Measurements from ENCODE around the gene AGO1.
A peak's percentile ranks its signal among the peaks of the same experiment; 100 is the strongest.
"Not testable (repeated sequence)": the region's sequence is repeated elsewhere in the genome, so short reads cannot be mapped to it uniquely, and the experiment has no call there.

AGO1 gene

DNA sequence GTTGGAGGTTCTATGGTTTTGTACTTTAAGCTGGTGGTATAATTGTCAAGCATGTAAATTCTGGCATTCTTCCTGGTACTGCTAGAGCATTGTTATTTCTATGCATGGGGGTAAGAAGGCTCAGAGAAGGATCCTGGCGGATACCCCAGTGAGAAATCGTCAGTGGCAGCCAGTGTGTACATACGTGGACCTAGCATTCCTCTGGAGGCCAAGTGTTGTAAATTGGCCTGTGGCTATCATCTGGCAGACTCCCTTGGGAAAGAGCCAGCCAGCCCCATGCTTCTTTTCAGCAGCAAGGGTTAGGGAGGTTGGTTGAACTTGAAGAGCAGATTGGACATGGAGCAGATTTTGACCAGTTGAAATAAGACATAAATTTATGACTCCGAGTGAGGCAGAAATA lies 42.7 kb downstream of the AGO1 start:
- DNase-seq = peak; percentile 29

DNA sequence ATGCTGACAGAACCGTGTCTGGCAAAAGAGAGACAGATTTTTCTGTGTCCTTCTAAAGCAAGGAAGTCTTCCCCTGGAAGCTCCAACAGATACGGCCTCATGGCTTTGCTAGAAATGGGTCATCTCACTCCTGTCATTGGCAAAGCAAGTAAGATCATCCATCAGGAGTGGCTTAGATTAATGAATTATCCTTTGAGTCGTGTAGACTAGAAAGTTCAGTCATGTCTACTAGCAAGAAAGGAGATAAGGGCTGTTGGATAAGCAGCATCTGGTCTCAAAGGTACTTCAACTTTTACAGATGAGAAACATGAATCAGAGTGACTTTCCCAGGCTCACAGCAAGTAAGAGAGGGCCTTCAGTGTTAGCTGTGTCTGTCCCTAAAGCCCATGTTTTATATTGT lies 44.5 kb downstream of the AGO1 start:
- DNase-seq = no peak

DNA sequence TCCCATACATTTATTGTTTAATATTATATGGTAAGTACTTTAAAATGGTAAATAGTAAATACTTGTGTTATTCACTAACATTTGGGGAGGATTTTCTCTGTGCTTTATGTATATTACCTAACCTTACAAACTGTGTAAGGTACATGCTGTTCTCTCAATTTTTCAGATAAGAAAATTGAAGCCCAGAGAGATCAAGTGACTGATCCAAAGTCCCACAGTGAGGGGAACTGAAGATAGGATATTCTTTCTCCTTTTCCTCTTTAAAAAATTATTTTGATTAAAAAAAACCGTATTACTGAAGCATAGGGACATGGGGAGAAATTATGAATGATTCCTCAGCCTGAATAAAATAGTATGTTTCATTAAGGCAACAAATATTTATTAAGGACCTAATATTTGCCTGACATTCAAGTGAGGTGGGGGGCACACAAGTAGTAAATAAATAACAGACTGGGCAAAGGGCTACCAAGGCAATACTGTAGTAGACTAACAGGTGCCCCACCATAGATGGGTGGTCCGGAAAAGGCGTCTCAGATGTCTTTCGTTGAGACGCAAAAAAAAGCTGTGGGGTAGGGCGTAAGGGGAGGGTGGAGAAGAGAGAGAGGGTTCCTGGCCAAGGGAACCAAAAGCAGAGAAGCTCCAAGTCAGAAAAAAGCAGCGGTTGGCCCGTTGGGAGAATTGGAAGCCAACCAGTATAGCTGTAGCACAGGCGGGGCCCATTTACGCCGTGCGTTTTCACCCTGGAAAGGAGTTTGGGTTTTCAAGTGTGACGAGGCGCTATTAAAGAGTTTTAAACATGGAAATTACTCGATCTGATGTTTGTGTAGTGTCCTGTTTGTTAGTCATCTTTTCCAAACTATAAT lies 47.0 kb downstream of the AGO1 start:
- peak; percentile 27 for DNase-seq

DNA sequence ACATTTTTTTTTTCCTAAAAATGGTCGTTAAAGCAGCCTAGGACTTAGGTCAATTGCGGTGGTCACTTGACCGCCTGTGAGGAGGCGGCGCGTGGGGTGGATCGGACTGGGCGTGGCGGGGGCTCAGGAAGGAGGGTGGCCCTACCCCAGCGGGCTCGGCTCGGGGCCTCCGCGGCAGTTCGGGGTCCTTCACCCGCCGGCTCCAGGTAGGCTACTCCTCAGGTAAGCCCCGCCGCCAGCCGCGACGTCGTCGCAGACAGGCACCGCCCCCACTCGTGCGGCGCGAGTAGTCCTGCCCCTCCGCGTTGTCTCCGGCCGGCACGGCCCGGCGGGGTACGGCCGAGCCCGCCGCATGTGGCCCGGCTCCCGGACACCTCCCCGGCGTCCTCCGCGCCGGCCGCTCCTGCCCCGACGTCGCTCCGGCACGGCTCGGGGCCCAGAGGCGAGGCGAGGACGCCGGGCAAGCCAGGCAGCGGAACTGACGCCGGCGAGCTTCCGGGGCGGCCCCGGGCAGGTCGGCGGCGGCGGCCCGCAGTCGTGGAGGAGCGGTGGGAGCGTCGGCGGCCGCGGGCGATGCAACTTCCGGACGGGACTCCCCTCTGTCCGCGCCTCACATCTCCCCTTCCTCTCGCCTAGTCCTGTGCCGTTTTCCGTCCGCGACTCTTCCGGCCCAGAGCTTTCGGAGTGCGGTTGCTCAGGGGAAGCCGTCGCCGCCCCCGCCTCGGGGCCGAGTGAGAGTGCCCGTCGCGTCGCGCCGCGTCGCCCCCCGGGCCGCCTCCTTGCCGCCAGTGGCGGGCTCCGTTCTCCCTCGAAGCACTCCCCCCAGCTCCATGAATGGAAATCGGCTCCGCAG lies 47.8 kb downstream of the AGO1 start, which contains the start of gene AGO3:
Gene AGO3, plus strand, starts transcription at position 513 of the 853 bp plus-strand sequence. Its CDS starts 322 bp downstream, at position 835.
- peak; percentile 82 for DNase-seq

DNA sequence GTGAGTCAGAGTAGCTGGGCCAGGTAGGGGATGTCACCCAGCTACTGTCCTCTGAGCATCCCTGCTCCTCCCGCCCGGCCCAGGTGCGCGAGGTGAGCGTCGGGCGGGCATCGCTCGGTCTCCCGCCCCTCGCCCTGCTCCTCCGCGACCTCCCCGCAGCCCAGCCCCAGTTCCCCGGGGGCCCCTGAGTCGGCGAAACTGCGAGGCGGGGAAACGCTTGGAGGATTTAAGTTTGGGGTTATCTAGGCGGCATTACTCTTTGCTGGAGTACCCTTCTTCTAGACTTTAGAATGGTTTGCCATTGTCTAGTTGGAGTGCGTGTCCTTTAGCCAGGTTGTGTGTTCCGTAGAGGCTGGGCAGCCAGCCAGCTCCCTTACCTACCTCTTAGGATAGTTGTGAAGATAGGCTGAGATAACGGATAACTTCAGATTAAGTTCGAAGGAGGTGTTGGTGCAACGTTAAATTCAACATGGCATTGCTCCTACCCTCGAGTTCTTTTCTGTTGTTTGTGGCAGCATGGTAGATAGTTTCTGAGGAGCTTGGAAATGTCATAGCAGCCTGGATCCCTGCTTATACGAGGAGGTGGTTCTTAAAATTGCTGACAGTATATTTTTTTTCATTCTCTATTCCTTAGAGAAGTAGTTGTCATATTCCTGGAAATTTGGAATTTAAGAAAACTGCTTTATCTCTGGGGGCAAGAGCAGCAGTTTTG lies 48.6 kb downstream of the AGO1 start:
- DNase-seq = no peak

DNA sequence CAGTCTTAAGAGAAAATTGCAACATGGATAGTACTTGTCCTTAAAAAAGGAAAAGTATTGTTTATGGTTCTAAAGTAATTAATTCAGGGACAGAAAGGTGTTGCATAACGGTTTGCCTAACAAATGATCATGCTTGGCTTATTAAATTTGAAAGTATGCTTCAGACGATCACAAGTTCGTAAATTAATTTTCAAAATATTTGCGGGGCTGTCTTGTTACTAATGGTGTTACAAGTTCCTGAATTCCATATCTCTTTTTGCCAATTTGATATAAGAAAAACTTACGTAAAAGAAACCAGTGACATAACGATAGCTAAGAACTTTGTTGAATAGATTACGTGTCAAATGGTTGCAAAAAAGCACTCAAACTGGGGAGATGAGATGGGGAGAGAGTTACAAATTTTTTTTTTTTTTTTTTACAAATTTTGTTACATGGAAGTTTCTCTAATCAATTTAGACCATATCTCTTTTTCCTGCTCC lies 49.2 kb downstream of the AGO1 start:
- DNase-seq = no peak

DNA sequence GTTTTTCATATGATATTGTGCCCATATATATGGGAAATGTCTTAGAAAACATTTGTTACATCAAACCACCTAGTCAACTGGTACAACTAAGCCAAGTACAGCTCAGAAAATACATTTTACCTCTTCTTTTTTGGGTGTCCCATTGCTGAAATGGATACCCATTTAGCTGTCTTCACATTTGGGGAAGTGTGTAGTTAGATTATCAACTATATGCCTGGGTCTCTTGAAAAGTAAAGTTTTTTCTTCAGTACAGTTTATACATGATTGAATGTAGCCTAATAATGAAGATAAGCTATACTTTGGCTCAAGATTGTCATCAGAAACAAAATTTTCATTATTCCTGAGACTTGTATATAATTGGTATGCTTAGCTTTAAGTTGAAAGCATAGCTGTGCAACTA lies 49.9 kb downstream of the AGO1 start:
- DNase-seq = no peak

DNA sequence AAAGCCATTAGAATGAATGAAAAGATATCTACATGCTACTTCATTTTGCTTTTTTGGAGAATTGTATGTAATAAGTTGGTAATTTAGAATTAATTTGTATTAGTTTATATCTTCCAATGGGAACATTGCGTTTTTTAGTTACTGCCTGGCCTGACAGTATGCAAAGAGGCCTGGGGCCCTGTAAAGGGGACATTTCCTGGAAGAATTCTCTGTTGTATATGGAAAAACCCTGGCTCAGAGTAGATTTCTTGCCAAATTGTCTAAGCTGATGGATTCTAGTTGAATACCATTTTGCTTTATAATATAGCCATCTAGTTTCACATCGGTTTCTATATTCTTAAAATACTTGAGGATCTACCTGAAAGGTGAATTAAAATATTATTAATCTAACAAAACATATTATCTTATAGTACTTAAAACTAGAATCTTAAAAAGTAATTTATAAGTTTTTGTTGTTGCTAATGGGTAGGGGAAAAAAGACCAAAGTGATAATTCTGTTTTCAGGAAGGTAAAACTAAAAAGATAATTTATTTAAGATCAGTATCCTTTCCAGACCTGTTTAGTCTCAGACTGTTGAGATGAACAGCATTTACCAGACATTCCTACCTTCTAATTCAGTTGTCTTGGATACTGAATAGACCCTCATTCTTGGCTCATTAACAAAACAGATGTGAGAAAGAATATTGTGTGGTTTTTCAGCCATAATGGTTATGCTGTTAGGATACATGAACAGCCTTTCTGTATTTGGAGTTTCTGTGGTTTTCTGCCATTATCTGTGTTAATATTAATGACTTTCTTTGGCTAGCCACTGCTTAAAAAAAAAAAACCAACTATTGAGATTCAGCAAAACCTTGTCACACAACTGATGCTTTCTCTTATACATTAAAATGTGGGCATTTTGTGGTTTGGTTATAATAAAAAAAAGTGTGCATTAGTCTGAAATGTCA lies 52.7 kb downstream of the AGO1 start:
- no peak for DNase-seq

DNA sequence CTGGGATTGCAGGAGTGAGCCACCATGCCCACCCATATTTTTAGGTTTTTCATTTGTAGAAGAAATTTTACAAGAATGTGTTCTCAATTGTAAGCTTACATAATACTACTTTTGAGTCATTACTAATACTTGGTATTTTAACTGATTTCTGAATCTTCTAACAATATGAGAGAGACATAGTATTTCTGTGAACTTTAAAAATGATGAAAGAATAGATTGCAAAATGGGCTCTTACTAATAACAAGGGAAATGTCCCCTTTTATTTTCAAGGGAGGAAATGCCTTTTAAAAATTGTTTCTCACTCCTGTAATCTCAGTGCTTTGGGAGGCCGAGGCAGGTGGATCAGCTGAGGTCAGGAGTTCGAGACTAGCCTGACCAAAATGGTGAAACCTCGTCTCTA lies 53.8 kb downstream of the AGO1 start:
- no peak for DNase-seq

DNA sequence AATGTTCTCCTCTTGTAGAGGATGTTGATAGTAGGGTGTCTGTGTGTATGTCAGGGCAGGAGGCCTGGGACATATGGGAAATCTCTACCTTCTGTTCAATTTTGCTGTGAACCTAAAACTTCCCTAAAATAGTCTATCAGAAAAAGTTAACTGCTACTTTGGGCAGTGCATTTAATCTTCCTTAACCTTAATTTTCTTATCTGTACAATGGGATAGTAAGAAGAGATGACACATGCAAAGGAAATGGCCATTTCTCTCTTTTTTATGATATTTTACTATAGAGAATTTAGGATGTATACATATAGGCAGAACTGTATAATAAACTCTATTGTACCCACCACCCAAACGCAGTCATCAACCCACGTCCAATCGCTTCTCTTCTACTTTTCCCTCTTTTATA lies 56.5 kb downstream of the AGO1 start:
- DNase-seq = no peak

DNA sequence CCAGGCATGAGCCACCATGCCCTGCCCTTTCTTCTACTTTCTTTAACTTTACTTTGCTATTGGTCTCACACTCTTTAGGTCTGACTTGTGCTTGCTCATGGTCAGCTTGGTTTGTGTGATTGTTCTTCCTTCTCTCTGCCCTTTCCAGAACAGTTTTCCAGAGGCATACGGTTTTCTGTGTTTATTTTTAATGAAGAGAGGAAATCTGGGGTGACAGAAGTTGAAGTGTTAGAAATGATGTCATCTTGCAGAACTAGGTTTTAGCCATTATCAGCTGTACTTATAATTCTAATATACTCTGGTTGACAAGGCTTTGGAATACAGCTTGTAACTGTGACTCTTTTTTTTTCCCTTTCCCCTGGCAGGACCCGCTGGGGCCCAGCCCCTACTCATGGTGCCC lies 62.3 kb downstream of the AGO1 start:
- DNase-seq = no peak

DNA sequence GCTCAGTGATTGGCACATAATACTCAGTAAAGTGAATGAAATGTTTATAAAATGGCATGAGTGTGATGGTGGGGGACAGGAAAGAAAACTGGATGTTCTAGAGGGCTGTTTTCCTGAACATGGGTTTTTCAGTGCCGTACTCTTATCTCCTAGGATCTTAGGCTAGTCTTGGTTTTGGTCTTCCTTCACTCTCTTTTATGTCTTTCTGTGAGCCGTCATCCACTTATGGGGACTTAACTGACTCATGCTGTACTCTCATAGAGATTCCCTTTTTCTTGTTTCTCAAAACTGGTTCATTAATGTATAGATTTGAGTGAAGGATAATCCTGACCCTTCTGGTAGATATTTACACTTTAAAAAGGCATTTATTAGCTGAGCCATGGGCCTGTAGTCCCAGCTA lies 64.5 kb downstream of the AGO1 start:
- DNase-seq = no peak

DNA sequence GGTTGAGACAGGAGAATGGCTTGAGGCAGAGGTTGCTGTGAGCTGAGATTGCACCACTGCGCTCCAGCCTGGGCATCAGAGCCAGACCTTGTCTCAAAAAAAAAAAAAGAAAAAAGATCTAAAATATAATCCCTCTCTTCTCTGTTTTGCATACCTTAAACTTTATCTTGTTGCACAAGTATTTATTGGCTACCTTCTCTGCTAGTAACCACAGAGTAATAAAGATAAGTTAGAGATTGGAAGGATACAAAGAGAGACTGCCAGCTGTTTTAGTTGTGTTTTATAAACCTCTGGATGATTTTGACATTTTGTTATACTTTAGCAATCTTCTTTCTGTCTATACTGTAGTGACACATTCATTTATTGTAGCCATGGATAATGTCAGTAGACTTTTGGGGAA lies 75.5 kb downstream of the AGO1 start:
- DNase-seq = no peak

DNA sequence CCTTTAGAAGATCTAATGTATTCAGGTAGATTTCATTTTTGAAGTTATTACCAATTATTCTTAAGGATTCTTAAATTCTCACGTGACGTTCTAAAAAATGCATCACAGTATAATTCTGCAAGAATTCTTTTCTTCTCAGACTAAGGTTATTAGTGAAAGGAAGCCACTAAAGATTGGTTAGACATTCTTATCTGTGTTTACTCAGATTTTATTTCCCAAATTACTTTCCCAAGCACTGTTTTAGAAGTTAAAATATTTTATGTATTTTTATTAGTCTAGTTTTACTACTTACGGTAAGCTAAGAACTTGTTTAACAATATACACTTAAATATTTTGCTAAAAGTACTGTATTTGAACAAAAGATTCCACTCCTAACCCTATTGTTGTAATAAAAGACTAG lies 76.3 kb downstream of the AGO1 start:
- DNase-seq = no peak

DNA sequence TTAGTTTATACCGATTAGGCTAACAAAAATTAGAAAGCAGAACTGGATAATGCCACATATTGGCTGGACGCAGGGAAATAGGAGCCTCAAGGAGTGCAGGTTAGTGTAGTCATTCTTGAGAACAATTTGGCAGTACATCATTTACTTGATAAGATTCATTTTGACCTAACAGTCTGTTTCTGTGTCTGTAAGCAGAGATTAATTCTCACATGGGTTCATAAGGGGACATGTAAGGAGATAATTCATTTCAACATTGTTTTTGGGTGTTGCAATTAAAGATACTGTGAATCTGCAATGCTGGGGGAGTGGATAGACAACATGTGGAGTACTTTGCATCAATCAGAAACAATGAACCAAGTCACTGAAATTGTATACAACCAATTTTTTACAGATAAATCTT lies 79.9 kb downstream of the AGO1 start:
- DNase-seq = no peak

DNA sequence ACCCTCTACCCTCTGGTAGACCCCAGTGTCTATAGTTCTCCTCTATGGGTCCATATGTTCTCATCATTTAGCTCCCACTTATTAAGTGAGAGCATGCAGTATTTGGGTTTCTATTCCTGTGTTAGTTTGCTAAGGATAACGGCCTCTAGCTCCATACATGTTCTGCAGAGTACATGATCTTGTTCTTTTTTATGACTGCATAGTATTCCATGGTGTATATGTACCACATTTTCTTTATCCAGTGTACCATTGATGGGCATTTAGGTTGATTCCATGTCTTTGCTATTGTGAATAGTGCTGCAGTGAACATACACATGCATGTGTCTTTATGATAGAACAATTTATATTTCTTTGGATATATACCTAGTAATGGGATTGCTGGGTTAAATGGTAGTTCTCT lies 81.3 kb downstream of the AGO1 start:
- not testable (repeated sequence) for DNase-seq

DNA sequence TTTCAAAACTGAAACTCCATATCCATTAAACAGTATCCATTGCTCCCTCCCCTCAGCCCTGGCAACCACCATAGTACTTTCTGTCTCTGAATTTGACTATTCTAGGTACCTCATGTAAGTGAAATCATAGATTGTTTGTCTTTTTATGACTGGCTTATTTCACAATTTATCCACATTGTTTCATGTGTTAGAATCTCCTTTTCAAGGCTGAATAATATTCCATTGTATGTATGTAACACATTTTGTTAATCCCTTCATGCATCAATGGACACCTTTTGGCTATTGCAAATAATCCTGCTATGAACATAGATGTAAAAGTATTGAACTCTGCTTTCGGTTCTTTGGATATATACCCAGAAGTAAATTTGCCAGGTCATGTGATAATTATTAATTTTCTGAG lies 85.4 kb downstream of the AGO1 start:
- DNase-seq = no peak

DNA sequence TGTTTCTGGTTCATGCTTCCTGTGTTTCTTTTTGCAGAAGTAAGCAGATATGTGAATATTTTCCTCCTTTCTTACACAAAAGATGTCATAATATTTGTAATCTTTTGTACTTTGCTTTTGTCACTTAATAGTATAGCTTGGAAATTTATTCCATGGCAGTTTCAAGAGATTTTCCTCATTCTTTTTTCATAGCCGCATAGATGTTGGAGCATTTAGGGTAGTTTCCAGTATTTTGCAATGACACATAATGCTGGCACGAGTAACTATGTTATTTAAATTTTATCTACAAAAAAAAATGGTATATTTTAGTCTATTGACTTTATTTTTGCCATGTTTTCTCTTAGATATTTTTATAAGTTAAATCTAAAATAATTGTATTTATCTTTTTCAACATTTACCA lies 88.6 kb downstream of the AGO1 start:
- DNase-seq = no peak

DNA sequence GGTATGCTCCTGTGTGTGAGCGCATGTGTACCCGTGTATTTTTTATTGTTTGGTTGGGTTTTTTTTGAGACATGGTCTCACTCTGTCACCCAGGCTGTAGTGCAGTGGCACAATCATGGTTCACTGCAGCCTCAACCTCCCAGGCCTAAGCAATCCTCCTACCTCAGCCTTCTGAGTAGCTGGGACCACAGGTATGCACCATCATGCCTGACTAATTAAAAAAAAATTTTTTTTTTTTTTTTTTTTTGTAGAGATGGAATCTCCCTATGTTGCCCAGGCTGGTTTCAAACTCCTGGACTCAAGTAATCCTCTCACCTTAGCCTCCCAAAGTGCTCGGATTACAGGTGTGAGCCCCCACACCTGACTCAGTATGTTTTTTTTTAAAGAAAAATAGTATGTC lies 89.6 kb downstream of the AGO1 start:
- peak; percentile 12 for DNase-seq

DNA sequence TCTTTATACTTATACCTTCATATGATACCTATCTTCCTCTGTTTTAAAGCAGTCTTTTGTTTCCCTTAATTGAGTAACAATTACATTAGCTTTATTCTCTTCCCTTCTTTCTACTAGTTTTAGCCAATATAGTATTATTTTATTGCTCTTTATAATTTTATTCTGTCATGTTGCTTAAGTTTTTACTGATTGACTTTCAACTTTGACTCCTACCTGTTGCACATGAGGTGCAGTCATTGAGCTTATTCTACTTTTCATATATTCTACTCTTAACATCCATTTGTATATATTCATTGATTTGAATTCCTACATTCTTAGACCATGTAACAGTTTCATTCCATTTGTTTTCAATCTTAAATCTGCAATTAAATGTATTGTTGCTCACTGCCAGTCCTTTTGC lies 97.1 kb downstream of the AGO1 start:
- DNase-seq = no peak

All from NCI-H226 (cell line).